Measurements from ENCODE around the gene TMEM181. TPM values are rescaled to one million over a fixed set of nuclear protein-coding genes. Genes with fewer than 3 reads are reported as not detected.

The TMEM181 gene
- polyA plus RNA-seq, 1 of the 3 experiments (the other 2 are of a cell fraction), result 19.5 TPM

DNA sequence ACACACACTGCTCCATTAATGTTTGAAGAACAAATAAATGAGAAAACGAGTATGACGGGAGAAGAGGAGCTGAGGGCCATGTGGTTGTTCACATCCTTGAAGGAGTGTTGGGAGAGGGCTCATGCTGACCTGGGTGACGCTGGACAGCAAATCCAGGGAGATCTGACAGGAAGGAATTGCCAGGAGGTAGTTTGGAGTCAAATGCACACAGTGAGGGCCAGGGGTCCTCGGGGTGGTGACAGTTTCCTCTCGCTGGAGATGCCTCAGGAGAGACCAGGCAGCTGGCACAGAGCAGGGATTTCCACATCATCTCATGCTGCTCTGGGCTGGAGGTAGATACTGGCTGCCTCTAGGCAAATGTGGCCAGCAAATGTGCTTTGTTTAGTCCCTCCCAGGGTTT, 2.0 kb upstream of the TMEM181 start (continued):
- TF ChIP-seq, protein P1, sequence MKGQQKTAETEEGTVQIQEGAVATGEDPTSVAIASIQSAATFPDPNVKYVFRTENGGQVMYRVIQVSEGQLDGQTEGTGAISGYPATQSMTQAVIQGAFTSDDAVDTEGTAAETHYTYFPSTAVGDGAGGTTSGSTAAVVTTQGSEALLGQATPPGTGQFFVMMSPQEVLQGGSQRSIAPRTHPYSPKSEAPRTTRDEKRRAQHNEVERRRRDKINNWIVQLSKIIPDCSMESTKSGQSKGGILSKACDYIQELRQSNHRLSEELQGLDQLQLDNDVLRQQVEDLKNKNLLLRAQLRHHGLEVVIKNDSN (IDR thresholded peaks at IDR 0.05; ENCODE audit: borderline replicate concordance, low read depth), result no peak
- TF ChIP-seq GABPA (IDR thresholded peaks at IDR 0.05; ENCODE audit: low read depth) (no peak), NRF1 (IDR thresholded peaks at IDR 0.05; ENCODE audit: low read depth, low read length) (no peak), ELF1 (IDR thresholded peaks at IDR 0.05) (no peak), CHD2 (IDR thresholded peaks at IDR 0.05; ENCODE audit: low read length, partially characterized antibody) (no peak), FOSL2 (IDR thresholded peaks at IDR 0.05; ENCODE audit: borderline replicate concordance, low read depth) (no peak)

- Histone ChIP-seq H2AFZ (ENCODE audit: low read depth) (peak overlapping the region; percentile 99; the same call in 1 of the 2 replicates), H3K79me2 (ENCODE audit: insufficient read depth) (peaks cover 35% of the 10 kb centered on the region), H3K9ac (no peak overlapping the region), H3K27ac (ENCODE audit: low read depth in 2 of 2, low read length in 1 of 2) (no peak overlapping the region), H3K4me3 (ENCODE audit: low read depth in 2 of 2, low read length in 1 of 2) (no peak overlapping the region), H3K9me3 (no peaks in the 10 kb centered on the region), H4K20me1 (ENCODE audit: insufficient read depth) (peaks cover 23% of the 10 kb centered on the region), H3K4me2 (no peak overlapping the region), H3F3A (replicated peaks; ENCODE audit: insufficient read depth) (no peaks in the 10 kb centered on the region), H3K36me3 (replicated peaks in 1 of 2; ENCODE audit: control insufficient read depth in 1 of 2, insufficient read depth in 2 of 2, low read length in 1 of 2) (no peaks in the 10 kb centered on the region), H3K4me1 (ENCODE audit: control insufficient read depth in 1 of 2, insufficient read depth in 2 of 2, low read depth in 1 of 2, low read length in 1 of 2) (peaks cover 11 to 27% of the 10 kb centered on the region in 2 experiments; a peak in 3 of 4 replicates), H3K27me3 (ENCODE audit: insufficient read depth) (no peaks in the 10 kb centered on the region), H3K9me2 (no peaks in the 10 kb centered on the region)
- TF ChIP-seq RXRA (IDR thresholded peaks at IDR 0.05; ENCODE audit: borderline replicate concordance, low read depth) (no peak), FOXM1 (IDR thresholded peaks at IDR 0.05; ENCODE audit: low read depth) (no peak), MEF2A (IDR thresholded peaks at IDR 0.05; ENCODE audit: borderline replicate concordance, low read depth) (no peak), GATA2 (CRISPR knock-in tag; IDR thresholded peaks at IDR 0.05) (no peak), ELF1 (IDR thresholded peaks at IDR 0.05) (no peak), FOXJ3 (CRISPR knock-in tag; IDR thresholded peaks at IDR 0.05) (no peak), SMC3 (IDR thresholded peaks at IDR 0.05; ENCODE audit: low read depth, low read length) (no peak), RFX5 (IDR thresholded peaks at IDR 0.05; ENCODE audit: low read length) (no peak), EZH2phosphoT487 (IDR thresholded peaks at IDR 0.05; ENCODE audit: borderline replicate concordance, low read depth) (no peak), FOSL2 (IDR thresholded peaks at IDR 0.05; ENCODE audit: borderline replicate concordance, low read depth) (no peak), NRF1 (IDR thresholded peaks at IDR 0.05; ENCODE audit: low read depth, low read length) (no peak), SIN3A (IDR thresholded peaks at IDR 0.05; ENCODE audit: borderline replicate concordance, low read depth, low read length) (no peak), CTCF (IDR thresholded peaks at IDR 0.05) (no peak), RAD21 (IDR thresholded peaks at IDR 0.05; ENCODE audit: low read length) (no peak), CHD2 (IDR thresholded peaks at IDR 0.05; ENCODE audit: low read length, partially characterized antibody) (no peak)
- TF ChIP-seq, protein P2, sequence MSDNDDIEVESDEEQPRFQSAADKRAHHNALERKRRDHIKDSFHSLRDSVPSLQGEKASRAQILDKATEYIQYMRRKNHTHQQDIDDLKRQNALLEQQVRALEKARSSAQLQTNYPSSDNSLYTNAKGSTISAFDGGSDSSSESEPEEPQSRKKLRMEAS (IDR thresholded peaks at IDR 0.05; ENCODE audit: low read depth), result no peak
- TF ChIP-seq, protein P3, sequence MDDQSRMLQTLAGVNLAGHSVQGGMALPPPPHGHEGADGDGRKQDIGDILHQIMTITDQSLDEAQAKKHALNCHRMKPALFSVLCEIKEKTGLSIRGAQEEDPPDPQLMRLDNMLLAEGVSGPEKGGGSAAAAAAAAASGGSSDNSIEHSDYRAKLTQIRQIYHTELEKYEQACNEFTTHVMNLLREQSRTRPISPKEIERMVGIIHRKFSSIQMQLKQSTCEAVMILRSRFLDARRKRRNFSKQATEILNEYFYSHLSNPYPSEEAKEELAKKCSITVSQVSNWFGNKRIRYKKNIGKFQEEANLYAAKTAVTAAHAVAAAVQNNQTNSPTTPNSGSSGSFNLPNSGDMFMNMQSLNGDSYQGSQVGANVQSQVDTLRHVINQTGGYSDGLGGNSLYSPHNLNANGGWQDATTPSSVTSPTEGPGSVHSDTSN (IDR thresholded peaks at IDR 0.05), result no peak
- TF ChIP-seq, protein P1 (IDR thresholded peaks at IDR 0.05; ENCODE audit: borderline replicate concordance, low read depth), result no peak
- DNase-seq, result no peak
- WGBS (ENCODE audit: low lambda C conversion rate), result 93% methylated on average over 13 of the region's 14 CpGs
- CTCF ChIA-PET, result interaction anchor here (0.8 to 1.2 kb wide), 5 partner anchors 40 to 345 kb away, joined by 3 to 5 read pairs (median 4); no protein-coding TSS in a partner anchor
- POLR2A ChIA-PET, result interaction anchor here (1.2 to 1.3 kb wide), 2 partner anchors 22 kb away, joined by 3 to 5 read pairs; no protein-coding TSS in a partner anchor
Measured at GRCh38 chr6:158558415-158559306, 1.2 kb upstream of the TMEM181 start.
